GM12873 (cell line): ENCODE measurements around the gene KHDC1.

Experiments used
- TF ChIP-seq, protein P1 (sequence below): IDR thresholded peaks from 2 replicates; pipeline ENCODE4 v1.5.1; 2012; ENCODE audit warnings: low read depth, mild to moderate bottlenecking, moderate library complexity, low read length, control low read depth; ENCODE audit not compliant: insufficient read depth; ENCODE audit errors: missing control alignments

KHDC1 gene

GRCh38 chr6:73258721-73259120 lies 4.3 kb downstream of the KHDC1 start:
- TF ChIP-seq, protein P1, sequence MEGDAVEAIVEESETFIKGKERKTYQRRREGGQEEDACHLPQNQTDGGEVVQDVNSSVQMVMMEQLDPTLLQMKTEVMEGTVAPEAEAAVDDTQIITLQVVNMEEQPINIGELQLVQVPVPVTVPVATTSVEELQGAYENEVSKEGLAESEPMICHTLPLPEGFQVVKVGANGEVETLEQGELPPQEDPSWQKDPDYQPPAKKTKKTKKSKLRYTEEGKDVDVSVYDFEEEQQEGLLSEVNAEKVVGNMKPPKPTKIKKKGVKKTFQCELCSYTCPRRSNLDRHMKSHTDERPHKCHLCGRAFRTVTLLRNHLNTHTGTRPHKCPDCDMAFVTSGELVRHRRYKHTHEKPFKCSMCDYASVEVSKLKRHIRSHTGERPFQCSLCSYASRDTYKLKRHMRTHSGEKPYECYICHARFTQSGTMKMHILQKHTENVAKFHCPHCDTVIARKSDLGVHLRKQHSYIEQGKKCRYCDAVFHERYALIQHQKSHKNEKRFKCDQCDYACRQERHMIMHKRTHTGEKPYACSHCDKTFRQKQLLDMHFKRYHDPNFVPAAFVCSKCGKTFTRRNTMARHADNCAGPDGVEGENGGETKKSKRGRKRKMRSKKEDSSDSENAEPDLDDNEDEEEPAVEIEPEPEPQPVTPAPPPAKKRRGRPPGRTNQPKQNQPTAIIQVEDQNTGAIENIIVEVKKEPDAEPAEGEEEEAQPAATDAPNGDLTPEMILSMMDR, result no peak

DNA sequence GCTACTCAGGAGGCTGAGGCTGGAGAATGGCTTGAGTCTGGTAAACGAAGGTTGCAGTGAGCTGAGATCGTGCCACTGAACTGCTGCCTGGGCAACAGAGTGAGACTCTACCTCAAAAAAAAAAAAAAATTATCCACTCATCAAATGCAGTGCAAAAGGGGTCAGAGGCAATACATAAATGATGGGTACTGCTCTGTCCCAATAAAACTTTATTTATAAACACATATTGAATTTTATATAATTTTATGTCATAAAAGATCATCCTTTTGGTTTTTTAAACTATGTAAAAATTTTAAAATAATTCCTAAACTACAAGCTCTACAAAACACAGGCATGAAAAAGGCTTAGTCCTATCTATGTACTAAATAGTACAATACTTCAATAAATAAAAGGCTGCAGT lies 10.3 kb downstream of the KHDC1 start:
- TF ChIP-seq, protein P1, result no peak

GRCh38 chr6:73250016-73250415 lies 13.0 kb downstream of the KHDC1 start:
- TF ChIP-seq, protein P1, result no peak

- TF ChIP-seq, protein P1, result no peak
These were observed 14.6 kb downstream of the KHDC1 start for GRCh38 chr6:73248192-73248903.

DNA sequence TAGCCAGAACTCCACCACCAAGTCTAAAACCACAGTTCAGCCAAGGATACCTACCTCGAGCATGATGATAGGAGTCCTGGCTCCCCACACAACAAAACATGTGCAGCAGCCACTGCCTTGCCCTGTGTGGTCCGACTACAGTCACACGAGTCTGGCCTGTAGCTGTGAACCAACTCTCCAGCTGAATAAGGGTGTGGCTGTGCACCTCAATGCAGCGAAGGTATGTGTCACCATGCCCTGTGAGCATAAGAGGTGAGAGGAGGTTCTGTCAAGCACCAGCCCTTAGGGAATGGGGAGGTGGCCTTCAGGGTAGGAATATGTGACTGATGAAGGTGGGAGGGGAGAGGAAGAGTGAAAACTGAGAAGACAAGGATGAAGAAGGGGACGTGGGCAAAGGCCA lies 21.0 kb downstream of the KHDC1 start:
- TF ChIP-seq, protein P1, result no peak

DNA sequence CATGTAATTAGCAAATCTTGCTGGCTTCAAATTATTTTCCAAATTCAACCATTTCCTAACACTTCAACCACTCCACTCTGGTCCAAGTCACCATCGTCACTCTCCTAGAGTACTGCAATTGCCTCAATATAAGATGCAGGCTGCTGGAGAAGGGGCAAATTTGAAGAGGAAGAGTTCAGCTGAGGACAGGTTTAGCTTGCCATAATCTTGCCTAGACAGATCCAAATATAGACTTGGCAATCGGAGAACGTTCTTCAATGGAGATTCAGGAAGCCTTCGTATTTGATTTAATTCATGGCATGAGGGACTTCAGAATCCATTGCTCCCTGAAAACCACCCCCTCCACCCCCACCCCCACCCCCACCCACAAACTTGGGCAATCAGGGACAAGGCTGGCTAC lies 22.3 kb downstream of the KHDC1 start:
- TF ChIP-seq, protein P1, result no peak

- TF ChIP-seq, protein P1, result no peak
These were observed 26.7 kb downstream of the KHDC1 start for GRCh38 chr6:73236144-73236750.
